GM18909 (cell line): ENCODE results near the gene ADAM22.

Experiments used
- ATAC-seq: cut with Tn5 transposase; IDR thresholded peaks from one replicate; pipeline ENCODE4 v1.9.1; 2021; ENCODE audit warnings: mild to moderate bottlenecking; ENCODE audit not compliant: unreplicated experiment, poor library complexity

ADAM22 gene

DNA sequence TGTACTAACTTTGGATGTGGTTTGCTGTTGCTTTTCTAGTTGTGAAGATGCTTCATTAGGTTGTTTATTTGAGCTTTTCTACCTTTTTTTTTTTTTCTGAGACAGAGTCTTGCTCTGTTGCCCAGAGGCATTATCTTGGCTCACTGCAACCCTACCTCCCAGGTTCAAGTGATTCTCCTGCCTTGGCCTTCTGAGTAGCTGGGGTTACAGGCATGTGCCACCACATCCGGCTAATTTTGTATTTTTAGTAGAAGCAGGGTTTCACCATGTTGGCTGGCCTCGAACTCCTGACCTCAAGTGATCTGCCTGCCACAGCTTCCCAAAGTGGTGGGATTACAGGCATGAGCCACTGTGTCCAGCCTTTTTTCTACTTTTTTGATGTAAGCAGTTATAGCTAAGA, 93.7 kb downstream of the ADAM22 start:
- no peak for ATAC-seq

DNA sequence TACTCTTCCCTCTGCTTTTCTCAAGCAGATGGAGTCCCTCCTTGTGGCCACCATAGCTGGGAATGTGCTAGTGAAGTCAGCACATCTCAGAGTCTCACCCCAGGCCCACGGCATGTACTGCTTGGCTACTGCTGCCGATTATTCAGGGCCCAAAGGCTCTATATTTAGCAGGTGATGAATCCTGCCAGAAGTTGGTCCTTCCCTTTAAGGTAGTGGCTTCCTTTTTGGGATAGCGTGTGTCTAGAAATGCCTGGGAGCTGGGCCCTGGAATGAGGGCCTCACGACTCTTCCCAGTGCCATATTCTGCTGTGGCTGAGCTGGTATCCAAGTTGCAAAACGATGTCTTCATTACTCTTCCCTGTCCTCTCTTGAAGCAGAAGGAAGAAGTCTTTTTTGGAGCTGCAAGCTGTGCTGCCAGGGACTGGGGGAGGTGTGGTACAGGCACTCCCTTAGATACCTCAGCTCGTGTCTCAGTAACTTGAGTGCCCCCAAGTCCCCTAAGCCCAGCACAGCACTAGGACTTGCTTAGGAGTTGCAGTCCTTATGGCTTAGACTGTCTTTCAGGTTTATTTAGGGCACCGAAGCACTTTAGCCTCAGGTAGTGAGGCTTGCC, 100.1 kb downstream of the ADAM22 start:
- no peak for ATAC-seq

DNA sequence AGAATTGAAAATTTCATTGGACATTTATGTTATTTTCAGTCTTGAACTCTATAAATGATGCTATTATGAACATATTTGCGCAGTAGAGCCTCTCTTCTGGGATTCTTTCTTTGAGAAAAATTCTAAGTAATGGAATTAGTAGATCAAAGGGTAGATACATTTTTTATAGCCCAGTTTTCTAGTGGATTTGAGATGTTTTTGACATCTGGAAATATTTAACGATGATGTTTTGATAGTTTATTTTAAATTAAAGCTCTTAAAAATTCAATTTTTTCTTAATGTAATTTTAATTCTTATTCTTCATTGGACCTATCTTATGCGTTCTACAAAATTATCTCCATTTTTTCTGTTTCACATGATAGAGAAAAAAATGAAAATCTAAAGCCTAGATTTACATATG, 103.0 kb downstream of the ADAM22 start:
- ATAC-seq: no peak

DNA sequence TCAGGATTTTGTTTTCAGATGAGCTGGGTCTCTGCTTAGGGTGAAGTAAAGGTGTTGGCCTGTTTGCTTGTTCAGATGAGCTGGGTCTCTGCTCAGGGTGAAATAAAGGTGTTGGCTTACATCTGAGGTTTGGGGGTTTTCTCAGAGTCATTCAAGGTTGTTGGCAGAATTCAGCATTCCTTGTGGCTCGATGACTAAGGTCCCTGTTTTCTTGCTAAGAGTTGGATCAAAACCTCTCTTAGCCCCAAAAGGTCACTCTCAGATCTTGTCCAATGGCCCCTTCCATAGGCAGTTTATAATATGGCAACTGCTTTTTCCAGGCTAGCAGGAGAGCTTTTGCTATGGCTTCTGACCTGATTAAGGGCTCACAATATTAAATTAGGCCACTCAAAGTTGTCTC, 106.6 kb downstream of the ADAM22 start:
- no peak for ATAC-seq

DNA sequence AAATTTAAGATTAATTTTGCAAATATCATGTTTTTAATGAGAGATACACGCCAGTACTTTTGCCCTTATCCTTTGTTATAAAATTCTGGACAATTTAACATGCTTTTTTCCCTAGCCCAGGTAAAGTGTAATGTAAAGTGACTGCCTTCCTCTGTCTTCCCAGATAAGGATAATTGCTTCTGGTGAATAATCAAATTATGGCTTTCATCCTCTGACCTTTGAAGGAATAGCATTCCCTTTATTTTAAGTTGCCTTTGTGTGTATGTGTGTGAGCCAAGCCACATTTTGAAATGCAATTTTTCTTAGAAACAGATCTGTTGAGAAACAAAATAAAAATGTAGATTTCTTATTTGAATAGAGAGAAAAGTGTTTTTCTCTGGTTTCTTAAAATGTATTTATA, 107.5 kb downstream of the ADAM22 start:
- no peak for ATAC-seq

DNA sequence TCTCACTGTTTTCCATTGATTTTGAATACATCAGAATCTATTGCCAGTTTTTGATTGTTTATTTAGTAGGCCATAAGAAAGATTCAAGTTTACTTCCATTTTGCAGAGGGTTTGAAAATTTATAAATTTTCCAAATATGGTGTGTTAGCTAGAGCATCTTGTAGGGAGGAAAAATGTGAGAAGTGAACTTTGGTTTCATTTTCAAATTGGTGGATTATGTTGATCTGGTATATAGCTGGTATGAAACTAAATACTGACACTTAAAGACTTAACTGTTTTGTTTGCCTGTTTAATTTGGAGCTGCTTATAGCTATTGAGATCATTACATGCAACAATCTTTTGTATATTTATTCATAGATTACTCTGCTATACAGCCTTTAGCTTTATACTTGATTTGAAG, 108.1 kb downstream of the ADAM22 start:
- ATAC-seq: no peak

DNA sequence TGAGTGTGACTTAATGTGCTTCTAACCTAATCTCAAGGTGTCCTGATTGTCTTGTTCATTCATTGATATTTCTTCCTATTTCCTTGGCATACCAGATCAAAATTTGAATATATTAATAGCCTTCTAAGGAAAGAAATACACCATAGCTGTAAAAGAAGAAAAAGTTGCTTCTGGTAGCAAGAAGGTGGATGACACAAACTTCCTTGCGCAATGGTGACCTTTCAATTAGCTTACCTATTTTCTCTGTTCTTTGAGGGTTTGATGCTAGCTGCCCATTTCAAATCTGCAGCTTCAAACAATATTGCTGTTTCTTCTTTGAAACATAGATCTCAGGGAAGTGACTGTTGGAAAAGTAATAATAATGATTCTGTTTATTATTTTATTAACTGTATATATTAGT, 108.8 kb downstream of the ADAM22 start:
- no peak for ATAC-seq

DNA sequence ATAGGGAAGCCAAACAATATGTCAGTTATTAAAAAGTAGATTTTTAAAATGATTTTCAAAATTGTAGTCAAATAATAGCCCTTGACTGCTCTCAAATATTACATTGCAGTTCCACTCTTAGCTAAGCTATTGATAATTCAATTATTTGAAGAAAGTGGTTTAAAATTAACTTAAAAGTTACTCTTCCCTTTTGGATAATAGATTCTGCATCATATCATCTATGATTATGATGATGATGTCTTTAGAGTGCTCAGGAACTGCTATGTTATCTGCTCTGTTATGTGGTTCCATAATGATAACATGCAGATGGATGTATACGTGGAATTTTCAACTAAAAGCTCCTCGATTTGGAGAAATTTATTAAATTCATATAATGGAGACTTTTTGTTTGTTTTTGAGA, 110.0 kb downstream of the ADAM22 start:
- ATAC-seq: no peak

DNA sequence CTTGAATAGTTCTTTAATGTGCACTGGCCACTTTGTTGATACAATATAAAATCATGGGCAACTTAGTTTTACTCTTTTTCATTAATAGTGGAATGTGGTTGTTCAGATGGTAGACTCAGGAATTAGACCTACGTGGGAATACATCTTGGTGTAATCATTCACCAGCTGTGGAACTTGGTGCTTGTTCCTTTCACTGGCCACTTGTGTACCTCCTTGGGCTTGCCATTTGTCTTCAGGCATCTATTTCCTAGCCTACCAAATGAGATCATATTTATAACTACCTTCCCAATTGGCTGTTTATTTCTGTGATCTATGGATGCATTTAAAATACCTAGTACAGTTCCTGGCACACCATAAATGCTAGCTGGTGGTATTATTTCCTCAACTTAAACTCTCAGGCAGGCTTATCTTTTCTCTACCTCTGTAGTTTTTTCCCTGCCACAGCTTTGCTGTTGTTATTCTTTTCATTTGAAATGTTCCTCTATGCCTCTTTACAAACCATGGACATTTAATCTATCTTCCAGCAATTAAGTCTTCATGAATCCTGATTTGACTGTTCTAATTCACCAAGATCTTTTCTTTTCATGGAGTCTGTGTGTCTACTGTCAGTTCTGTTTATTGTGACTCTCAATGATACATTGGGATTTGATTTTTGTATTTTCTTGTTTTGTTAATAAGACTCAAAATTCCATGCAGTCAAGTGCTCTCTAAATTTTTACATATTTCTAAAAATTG, 113.0 kb downstream of the ADAM22 start:
- ATAC-seq: no peak

DNA sequence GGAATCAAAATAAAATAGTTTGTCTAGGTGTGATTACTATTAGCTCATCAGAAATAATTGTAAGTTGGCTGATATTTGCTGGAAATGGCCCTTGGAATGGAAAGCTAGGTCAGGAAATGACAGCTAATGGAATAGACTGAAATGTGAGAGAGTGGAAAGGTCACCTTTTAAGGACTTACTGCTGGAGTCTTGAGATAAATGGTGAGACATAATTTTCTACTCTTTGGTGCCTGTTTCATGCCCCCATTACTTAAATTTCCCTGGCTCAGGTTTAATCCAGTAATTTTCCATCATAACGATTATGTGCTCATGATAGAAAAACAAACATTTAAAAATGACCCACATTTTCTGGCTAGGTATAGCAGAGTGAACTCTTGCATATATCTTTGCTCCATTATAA, 123.6 kb downstream of the ADAM22 start:
- ATAC-seq: no peak

DNA sequence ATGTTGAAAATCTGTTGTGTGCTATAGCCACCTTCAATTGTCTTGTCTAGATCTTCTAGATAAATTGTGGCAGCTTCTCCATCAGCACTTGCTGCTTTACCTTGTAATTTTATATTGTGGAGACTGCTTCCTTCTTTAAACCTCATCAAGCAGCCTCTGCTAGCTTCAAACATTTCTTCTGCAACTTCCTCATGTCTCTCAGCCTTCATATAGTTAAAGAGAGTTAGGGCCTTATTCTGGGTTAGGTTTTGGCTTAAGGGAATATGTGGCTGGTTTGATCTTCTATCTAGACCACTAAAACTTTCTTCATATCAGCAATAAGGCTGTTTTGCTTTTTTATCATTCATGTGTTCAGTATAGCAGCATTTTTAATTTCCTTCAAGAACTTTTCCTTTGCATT, 128.2 kb downstream of the ADAM22 start:
- no peak for ATAC-seq

DNA sequence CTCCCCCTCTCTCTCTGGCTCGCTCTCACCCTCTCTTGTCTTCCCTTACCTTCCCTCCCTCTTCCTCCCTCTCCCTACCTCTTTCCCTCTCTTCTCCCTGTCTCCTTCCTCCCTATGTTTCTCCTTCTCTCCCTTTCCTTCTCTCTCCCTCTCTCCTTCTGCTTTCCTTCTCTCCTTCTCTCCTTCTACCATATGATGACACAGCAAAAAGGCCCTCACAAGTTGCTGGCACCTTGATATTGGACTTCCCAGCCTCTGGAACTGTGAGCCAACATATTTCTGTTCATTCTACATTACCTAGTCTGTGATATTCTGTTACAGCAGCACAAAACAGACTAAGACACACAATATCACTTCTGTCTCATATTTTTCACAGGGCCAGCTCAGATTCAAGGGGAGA, 135.0 kb downstream of the ADAM22 start:
- ATAC-seq: no peak

DNA sequence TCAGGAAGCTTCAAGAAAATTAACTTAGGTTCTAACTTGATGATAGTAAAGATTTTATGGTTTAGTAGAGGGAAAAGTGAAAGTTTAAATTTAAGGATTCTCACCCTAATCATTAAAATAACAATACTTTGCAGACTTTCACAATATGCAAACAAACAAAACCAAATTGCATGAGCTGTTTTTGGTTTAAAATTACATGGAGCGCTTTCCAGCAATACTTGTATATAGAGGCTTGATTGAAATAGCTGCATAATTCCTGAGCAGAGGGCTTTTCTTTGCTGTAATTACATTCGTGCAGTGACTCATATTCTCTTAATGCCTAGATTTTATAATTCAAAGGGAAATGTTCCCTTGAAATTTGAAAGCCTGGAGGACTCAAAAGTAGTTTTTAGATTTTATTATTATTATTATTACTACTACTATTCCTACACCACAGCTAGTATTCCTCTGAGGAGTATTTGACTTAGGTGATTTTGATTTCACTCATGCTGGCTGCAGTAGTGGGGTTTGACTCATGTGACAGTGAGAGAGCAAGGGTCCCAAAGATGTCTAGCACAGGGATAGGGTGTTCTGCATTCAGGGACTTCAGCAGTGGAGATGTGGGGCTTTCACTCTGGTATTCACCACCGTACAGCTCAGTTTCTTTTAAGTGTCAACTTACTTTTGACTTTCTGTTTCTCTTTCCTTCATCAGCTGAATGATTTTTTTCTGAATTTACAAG, 138.1 kb downstream of the ADAM22 start:
- ATAC-seq: peak; percentile 91

DNA sequence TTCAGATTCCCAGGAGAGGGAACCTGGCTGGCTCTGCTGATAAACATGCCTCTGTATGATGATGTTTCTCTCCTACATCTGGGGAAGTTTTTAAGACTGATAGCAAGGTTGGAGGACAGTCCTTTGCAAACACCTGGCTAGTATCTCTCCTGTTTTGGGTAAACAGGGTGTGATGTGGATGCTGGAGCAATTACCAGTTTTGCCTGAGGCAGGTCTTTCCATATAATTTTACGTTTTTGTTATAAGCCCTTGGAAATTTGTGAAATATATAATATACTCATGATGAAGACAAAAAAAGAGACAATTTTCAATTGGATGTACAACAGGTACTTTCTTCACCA, 138.6 kb downstream of the ADAM22 start:
- ATAC-seq: peak; percentile 45

DNA sequence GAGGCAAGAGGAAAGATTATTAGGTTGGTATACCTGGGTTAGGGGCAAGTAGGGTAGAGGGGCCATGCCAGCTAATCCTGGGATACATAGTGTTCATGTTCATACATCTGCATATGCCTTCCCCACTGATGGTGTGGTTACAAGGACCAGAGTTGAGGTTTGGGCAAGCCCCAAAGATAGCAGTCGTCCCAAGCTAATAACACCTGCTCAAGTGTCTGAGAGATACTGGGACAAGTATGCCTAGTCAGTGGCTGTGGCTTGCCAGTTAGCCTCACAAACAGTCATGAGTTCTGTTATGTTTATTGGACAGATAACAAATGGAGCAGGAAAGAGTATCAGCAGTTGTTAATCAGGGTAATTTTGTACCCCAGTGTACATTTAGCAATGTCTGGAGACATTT, 139.6 kb downstream of the ADAM22 start:
- no peak for ATAC-seq

DNA sequence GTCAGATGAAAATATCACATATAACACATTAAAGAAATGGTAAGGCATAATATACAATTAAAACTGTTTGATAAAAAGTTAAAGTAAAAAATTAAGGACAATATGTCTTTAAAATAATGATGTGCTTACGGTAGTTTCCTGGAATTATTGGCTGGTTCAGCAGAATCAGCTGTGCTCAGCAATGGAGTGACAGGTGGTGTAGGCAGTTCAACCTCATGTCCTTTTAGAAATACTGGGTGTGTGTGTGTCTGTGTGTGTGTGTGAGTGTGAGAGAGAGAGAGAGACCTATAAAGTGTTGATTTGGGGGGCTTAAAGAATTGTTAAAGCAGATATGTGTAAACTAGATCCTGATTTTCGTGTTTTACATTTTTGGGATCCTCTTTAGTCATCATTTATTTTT, 141.2 kb downstream of the ADAM22 start:
- no peak for ATAC-seq

DNA sequence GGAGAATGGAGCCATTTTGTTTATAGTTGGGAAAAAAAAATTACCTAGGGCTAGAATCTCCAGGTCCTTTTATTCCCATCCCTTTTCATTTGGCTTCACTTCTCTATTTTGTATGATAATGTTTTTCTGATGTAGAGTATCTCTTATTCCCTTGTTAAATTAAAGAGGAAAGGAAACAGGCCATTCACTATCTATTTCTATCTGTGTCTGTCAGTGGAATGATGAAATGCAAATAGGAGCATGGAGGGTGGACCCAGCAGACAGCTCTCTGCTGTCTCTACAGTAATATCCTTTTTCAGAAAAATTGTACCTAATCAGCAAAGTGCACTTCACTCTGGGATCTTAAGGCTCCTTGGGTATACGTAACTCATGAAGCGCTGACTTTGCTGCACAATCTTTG, 149.8 kb downstream of the ADAM22 start:
- ATAC-seq: no peak

DNA sequence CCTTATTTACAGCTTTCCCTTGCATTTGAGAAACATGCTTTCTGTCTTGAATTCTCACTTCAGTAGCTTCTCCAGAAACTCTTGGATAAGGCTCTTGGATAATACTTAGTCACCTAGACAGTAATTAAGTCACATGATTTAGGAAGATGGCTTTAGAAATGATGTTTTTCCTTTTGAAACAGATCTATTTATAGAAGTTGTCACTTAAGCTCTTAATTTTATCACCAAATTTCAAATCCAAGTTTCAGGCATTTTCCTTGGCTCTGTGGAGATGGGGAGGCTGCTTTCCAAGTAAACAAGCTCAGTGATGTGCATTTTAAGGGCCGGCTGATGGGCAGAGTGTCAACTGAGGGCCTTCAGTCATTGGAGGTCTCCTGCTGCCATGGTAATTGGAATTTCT, 155.5 kb downstream of the ADAM22 start:
- no peak for ATAC-seq

DNA sequence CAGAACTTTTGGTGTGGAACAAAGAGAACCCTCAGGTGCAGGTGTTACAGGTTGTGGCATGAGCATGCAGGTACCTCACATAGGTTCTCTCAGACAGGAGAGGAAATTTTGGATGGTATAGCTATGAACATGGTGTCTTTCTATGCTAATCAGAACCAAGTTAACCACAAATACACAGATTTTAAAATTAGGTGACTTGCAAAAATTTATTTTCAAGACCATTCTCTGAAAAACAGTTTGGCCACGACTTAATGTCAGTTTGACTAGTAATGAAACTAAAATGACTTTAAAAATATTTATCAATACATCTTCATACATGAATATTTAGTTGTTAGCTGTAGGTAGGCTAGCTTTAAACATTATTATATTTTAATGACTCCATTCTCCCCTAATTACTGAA, 156.2 kb downstream of the ADAM22 start:
- ATAC-seq: no peak

DNA sequence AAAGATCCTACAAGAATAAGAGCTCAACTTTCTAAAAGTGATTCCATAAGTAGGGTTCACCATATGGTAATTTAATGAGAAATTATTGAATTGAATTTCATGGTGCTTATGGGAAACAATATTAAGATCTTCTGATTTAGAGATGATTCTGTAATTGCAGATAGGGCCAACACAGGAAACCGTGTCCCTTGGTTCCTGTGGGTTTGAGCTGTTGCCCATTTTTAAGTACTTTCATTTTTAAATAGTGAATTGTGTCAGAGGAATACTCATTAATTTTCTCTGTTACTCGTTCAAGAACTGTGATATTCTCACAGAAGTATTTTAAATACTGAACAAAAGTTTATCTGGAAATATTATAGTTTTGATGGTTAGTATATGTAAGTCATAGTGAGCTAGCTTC, 156.6 kb downstream of the ADAM22 start:
- ATAC-seq: peak; percentile 75

DNA sequence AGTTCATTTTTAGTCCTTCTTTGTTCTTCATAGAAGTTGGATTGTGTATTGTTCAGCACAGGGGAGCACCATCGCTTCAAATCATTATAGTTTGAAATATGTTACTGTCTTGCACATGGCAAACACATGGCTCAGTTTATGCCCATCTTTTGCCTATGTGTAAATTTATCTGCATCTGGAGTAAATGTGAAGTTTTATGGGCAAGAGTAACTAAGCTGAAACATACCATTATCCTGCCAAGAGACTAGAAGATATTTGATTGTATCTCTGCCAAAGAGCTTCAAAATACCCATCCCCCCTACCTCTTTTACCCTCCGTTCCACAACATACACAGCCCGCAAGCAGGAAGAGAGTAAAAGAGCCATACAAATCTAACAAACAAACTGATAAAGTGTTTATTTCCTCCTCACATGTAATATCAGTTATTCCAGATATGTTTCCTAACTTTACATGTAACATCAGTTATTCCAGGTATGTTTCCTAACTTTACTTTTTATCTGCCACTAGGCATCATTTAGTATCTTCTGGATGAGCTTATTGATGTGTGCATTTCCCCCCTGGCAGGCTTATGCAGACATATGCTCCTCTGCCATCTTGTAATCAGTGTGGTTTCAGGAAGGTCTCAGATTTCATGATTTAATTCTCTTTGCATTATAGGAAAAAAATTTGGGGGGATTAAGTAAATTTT, 158.1 kb downstream of the ADAM22 start:
- ATAC-seq: no peak
